HG03520 (cell line): ENCODE data around the gene CDC5L.

Source experiments
- ATAC-seq: cut with Tn5 transposase; IDR thresholded peaks from one replicate; pipeline ENCODE4 v1.9.1; 2021; ENCODE audit warnings: mild to moderate bottlenecking, moderate library complexity; ENCODE audit not compliant: unreplicated experiment

The CDC5L gene

DNA sequence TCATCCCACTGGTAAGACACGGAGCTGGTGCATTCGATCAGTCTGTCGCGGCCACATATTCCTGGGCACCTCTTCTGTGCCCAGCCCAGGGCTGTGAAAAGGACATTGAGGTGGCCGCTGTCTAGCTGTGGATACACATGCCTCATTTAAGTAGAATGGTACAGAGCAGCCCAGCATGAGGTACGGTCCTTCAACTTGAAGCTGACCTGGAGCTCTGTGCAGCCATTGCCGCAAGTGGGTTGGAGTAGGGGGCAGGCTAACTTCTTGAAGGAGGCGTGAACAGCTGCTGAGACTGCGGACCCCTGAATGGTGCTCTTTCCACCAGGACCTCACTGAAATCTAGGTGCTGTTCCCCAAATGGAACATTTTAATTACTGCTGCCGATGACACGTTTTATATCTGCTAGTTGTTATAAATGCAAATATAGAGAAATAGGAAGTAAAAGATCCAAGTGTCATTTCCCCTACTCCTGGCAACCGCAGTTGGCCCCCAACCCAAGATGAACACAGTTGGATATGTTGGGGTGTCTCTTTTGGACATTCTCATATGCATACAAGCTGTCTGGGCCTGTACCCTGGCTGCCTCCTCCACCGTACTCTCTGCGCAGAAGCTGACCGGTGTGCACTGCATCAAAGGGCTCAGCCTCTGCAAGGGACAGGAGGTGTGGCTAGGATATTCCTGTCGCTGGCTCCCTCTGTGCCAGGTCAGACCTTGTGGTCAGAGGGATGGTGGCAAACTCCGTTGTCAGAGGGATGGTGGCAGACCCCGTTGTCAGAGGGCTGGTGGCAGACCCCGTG, 86.1 kb downstream of the CDC5L start:
- ATAC-seq: no peak

DNA sequence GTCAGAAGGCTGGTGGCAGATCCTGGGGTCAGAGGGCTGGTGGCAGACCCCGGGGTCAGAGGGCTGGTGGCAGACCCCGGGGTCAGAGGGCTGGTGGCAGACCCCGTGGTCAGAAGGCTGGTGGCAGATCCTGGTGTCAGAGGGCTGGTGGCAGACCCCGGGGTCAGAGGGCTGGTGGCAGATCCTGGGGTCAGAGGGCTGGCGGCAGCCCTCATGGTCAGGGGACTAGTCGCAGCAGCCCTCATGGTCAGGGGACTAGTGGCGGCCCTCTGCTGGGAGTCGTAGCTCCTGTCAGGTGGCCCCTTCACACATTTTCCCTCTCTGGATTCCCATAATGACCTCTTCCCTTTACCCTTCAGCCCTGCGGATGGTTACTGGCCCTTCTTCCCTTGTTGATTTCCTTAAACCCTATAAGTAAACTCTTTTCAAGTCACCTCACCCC, 86.7 kb downstream of the CDC5L start:
- no peak for ATAC-seq

DNA sequence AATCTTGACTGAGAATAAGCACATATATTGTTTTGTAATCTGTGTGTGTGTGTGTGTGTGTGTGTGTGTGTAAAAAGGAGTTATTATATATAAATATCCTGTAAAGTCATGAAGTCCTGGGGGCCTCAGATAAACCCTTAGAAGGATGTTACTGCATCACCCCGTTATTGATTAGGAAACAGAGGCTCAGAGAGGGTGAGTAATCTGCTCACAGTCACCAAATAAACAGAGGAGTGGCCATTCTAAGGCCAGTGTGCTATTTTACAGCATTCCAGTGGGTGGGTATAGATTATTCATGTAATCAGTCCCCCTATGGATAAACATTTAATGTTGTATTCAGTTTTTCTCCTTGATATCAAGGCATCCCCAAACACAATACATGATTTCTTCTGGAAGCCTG, 87.1 kb downstream of the CDC5L start:
- no peak for ATAC-seq

- ATAC-seq: no peak
These were observed 87.9 kb downstream of the CDC5L start for GRCh38 chr6:44475417-44475778.

- ATAC-seq: peak; percentile 58
These were observed 88.4 kb downstream of the CDC5L start for GRCh38 chr6:44475779-44476434.

- ATAC-seq: no peak
These were observed 89.3 kb downstream of the CDC5L start for GRCh38 chr6:44476849-44477248.

GRCh38 chr6:44477293-44477894, 89.9 kb downstream of the CDC5L start:
- ATAC-seq: no peak

DNA sequence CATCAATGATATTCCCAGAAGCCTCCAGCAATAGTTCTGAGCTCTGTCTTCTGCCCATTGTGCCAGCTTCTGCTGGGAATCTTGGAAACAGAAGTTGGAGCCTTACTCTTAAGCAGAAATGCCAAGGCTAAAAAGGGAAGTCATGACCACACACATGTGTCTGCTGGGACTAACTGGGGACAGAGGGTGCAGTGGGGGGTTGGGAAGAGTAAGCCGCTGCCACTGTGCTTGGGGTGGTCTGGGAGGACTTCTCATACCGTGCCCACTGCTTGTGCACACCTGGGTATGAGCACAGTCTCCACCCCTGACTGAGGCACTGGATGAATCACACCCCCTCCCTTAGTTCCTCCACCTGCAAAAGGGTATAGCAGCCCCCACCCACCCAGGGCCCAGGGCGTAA, 90.7 kb downstream of the CDC5L start:
- no peak for ATAC-seq

GRCh38 chr6:44478591-44479254, 91.2 kb downstream of the CDC5L start:
- ATAC-seq: no peak

GRCh38 chr6:44480097-44480541, 92.6 kb downstream of the CDC5L start:
- no peak for ATAC-seq

DNA sequence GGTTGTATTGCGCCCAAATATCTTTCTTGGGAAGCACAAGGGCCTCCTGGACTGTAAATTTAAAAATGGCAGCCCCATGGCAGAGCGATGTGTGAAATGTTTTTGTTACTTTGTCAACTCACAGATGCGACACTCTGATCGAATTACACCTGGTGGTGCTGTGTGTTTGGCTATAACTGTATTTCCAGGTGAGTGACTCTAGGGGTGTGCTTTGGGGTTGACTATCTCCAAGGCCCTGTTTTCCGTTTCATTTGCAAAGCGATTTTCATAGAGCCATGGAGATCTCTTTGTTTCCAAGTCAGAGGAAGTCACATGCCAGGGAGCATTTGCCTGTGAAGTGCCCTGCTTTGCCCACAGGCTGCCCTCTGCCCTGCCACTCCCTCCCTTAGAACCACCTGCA, 93.5 kb downstream of the CDC5L start:
- no peak for ATAC-seq

GRCh38 chr6:44481760-44482159, 94.3 kb downstream of the CDC5L start:
- ATAC-seq: no peak

DNA sequence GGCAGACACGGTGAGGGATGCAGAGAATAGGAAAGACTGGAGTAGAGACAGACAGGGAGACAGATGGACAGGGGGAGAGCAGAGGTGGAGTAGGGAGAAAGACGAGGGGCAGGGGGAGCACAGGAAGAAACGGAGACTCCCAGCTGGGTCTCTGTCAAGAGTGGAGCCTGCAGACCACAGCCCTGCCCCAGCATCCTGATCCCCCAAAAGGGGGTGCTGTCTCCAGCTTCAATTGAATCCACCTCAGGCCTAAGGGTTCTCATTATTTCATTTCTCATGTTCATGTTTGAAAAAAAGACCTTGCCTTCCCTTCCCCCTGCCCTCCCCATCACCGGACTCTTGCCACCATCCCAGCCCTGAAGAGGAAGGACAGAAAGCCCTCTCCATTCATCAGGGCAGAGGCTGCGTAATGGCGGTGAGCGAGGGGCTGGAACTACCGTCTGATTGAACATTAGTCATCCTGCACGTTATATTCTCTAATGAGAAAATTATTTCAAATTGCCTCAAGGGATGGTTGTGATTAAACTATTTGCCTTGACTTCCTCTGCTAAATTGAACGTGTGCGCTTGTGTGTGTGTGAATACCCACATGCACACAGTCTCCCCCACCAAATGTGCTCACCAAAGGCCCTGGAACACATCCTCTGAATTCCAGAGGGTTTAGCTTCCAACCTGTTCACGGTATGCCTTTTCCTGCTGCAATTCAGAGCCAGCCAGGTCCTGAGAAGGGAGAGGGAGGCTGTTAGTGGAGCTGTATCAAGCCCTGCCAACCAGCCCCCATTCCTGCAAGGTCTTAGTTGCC, 98.3 kb downstream of the CDC5L start:
- ATAC-seq: no peak

GRCh38 chr6:44487002-44487401, 99.5 kb downstream of the CDC5L start:
- ATAC-seq: no peak

DNA sequence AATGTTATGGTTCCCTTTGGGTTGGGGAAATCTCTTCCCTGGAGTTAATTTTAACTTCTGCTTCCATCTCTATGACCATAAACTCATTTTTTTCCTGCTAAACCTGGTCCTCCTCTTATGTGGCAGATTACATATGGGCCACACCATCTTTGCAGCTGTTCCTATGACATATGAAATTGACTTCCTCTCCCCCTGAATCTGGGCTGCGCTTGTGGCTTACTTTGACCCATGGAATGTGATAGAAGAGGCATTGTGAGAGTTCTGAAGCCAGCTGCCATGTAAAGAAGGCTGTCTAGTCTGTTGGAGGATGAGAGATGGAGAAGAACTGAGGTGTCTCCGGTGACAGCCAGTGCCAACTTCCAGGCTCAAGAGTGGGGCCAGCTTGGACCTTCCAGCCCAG, 100.1 kb downstream of the CDC5L start:
- ATAC-seq: no peak

DNA sequence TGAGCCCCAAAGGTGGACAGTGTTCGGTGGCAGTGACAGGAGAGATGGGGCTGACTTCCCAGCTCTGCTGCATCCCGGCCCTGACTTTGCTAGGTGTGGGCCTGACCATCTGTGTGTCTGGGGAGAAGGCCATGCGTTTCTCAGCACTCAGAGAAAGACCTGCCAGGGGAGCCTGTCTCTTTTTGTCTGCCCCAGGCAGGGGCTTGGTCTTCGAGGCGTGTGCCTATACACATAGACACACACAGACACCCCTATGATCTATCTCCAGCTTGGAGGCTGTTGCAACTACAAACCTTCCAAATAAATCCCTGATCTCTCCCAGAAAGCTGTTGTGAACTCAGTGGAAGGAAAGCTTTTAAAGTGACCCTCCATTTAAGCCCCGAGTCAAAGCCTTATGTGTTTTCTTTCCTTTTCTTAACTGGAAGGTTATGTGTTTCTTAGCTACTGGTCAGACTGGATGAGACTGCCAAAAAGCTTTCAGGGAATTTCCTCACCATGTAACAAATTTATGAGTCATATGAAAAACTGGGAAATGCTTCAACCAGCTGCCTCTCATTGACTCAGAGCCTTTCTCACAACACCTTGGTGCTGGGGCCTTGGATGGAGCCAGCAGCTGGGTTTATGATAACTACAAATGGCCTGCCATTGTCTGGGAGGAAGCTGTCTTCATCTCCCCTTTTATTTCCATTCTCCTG, 102.6 kb downstream of the CDC5L start:
- ATAC-seq: no peak

DNA sequence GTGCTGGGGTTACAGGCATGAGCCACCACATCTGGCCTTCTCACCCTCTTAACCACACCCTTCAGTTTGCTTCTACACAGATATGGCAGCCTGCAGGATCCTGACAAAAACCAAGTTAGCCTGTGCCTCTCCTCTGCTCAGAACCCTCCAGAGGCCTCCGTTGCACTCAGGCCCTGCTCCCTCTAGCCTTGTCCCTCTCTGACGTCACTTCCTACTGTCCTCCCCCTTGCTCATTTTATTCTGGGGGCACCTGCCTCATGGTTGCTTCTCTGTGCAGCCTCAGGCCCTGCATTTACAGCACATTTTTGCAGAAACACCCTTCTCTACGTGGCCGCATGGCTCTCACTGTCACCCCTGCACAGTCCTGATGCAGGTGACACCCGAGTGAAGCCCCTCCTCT, 105.6 kb downstream of the CDC5L start:
- no peak for ATAC-seq

- no peak for ATAC-seq
These were observed 106.1 kb downstream of the CDC5L start for GRCh38 chr6:44493593-44493992.

DNA sequence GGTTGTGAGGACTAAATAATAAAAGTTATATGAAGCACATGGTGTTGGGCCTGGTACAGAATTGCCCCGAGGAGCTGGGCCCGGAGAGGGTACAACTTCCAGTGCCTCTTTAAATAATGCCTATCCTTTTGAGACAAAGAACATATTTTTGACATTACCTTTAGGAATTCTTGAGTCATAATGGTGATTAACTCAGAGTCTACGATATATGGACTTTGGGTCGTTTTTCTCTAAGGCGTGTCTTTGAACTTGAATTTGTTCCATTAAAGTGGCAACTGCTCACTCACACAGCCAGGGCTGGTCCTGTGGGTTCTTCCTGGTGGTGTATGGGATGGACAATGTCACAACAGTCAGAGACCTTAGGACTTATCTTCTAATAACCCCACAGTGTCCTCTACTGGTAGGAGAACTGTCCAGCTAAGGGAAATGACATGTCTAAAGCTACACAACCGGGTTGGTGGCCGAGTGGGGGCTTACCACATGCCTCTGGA, 106.5 kb downstream of the CDC5L start:
- no peak for ATAC-seq
